HepG2 (cell line): ENCODE data around the gene RALB. TPM values are rescaled to one million over a fixed set of nuclear protein-coding genes. Genes with fewer than 3 reads are reported as not detected.

Experiments used
- HDAC2 ChIP-seq: sonication (generic); formaldehyde crosslinking; IDR thresholded peaks from 2 replicates; pipeline ENCODE4 v1.4.0; 2020; ENCODE audit warnings: missing genetic modification reagents
- HNRNPK ChIP-seq: fragments of 200-400 bp; formaldehyde crosslinking; IDR thresholded peaks from 2 replicates; pipeline ENCODE4 v1.6.1; 2018; ENCODE audit warnings: low read length, low read depth, moderate library complexity, mild to moderate bottlenecking; ENCODE audit not compliant: poor library complexity, severe bottlenecking
- NFKBIZ ChIP-seq: IDR thresholded peaks from 2 replicates; pipeline ENCODE4 v1.6.1; 2018; ENCODE audit warnings: missing genetic modification reagents, missing compliant biosample characterization
- SALL1 ChIP-seq: sonication (generic); formaldehyde crosslinking; IDR thresholded peaks from 2 replicates; pipeline ENCODE4 v1.8.0; 2022; ENCODE audit warnings: mild to moderate bottlenecking, missing genetic modification reagents
- TBX2 ChIP-seq: sonication (generic); formaldehyde crosslinking; IDR thresholded peaks from 2 replicates; pipeline ENCODE4 v1.5.0; 2020; ENCODE audit warnings: missing genetic modification reagents, mild to moderate bottlenecking, borderline replicate concordance
- YEATS2 ChIP-seq: sonication (generic); formaldehyde crosslinking; IDR thresholded peaks from 2 replicates; pipeline ENCODE4 v1.4.0; 2020; ENCODE audit warnings: missing genetic modification reagents, borderline replicate concordance
- ZBTB38 ChIP-seq: sonication (generic); formaldehyde crosslinking; IDR thresholded peaks from 2 replicates; pipeline ENCODE4 v1.5.1; 2020; ENCODE audit warnings: mild to moderate bottlenecking, missing genetic modification reagents
- ZFP36L2 ChIP-seq: sonication (generic); formaldehyde crosslinking; IDR thresholded peaks from 2 replicates; pipeline ENCODE4 v1.4.0; 2020; ENCODE audit warnings: missing genetic modification reagents
- ZNF160 ChIP-seq: sonication (generic); formaldehyde crosslinking; IDR thresholded peaks from 2 replicates; pipeline ENCODE4 v1.8.0; 2022; ENCODE audit warnings: mild to moderate bottlenecking, inconsistent platforms, missing genetic modification reagents
- ZNF83 ChIP-seq: sonication (generic); formaldehyde crosslinking; IDR thresholded peaks from 2 replicates; pipeline ENCODE4 v1.4.0; 2020; ENCODE audit warnings: missing genetic modification reagents, mild to moderate bottlenecking, borderline replicate concordance
- polyA plus RNA-seq, 8 experiments: library from polyadenylated mRNA; depleted of rRNA in 3 of 8; stranded (reverse) in 7 of 8; unstranded in 1 of 8; fragments of >200 nt; fragmentation: Illumina TruSeq in 4 of 8; extraction: Trizol in 4 of 8; gene quantifications; 2 replicates each; pipeline versions ENCODE4 v1.2.1 to v1.2.3, GENCODE V29; 2011 to 2016; ENCODE audit warnings: low read depth in 4 of 8, missing spikeins in 1 of 8, mixed read lengths in 1 of 8; ENCODE audit not compliant: insufficient read depth in 1 of 8
- total RNA-seq, 5 experiments: library from RNA; depleted of rRNA; stranded (reverse); fragments of >200 nt; fragmentation: Illumina TruSeq; extraction: Trizol; gene quantifications; 2 replicates each; pipeline ENCODE4 v1.2.3, GENCODE V29; 2016; ENCODE audit warnings: low read depth in 1 of 5
- TF ChIP-seq, protein P1 (sequence below), 2 experiments: fragments of 450-650 bp in 1 of 2; sonication (generic) in 1 of 2; formaldehyde crosslinking in 1 of 2; IDR thresholded peaks; 2 replicates each; pipeline versions ENCODE4 v1.6.1 to v1.8.0; 2016 to 2022; ENCODE audit warnings: antibody characterized with exemption in 1 of 2, mild to moderate bottlenecking in 1 of 2, missing genetic modification reagents in 1 of 2
- TF ChIP-seq, protein P2 (sequence below): sonication (generic); formaldehyde crosslinking; IDR thresholded peaks from 2 replicates; pipeline ENCODE4 v1.5.1; 2020; ENCODE audit warnings: missing genetic modification reagents, mild to moderate bottlenecking, borderline replicate concordance

Gene RALB
- total and polyA plus RNA-seq, 2 of the 13 experiments (the other 11 are each of a cell fraction or from before 2014, with no cell fraction given) = 37.8 to 43.2 TPM

DNA sequence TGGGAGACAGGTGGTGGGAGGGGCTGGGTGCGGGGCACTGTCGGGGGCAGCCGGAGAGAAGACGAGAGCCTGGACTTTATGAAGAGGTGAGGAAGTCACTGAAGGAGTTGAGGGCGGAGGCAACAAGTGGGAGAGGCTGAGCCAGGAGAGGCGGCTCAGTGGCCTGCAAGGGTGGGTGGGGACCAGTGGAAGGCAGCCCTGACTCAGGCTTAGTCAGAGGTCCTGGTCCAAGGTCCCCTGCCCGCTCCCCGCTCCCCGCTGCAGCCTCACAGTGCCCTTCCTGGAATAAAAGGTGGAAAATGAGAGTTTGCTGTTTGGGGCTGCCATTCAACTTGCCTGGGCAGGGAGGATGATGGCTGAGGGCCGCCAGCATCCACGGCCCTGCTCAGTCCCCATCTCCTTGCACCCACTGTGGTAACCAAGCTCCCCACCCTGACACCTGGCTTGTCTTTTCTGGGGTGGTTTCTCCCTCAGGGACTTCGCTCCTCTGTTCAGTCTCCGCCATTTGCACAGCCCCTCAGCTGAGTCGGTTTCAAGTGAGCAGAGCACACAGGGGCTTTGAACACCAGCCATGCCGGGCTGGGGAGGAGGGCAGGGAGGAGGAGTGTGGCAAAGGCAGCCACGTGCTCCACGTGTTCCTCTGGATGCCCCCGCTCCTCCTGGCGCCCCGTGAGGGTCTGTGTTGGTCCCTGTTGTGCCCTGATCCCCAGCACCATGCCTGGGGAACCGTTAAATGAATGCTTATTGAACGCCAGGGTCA lies 13.7 kb upstream of the RALB start (continued):
- TF ChIP-seq, protein P1, sequence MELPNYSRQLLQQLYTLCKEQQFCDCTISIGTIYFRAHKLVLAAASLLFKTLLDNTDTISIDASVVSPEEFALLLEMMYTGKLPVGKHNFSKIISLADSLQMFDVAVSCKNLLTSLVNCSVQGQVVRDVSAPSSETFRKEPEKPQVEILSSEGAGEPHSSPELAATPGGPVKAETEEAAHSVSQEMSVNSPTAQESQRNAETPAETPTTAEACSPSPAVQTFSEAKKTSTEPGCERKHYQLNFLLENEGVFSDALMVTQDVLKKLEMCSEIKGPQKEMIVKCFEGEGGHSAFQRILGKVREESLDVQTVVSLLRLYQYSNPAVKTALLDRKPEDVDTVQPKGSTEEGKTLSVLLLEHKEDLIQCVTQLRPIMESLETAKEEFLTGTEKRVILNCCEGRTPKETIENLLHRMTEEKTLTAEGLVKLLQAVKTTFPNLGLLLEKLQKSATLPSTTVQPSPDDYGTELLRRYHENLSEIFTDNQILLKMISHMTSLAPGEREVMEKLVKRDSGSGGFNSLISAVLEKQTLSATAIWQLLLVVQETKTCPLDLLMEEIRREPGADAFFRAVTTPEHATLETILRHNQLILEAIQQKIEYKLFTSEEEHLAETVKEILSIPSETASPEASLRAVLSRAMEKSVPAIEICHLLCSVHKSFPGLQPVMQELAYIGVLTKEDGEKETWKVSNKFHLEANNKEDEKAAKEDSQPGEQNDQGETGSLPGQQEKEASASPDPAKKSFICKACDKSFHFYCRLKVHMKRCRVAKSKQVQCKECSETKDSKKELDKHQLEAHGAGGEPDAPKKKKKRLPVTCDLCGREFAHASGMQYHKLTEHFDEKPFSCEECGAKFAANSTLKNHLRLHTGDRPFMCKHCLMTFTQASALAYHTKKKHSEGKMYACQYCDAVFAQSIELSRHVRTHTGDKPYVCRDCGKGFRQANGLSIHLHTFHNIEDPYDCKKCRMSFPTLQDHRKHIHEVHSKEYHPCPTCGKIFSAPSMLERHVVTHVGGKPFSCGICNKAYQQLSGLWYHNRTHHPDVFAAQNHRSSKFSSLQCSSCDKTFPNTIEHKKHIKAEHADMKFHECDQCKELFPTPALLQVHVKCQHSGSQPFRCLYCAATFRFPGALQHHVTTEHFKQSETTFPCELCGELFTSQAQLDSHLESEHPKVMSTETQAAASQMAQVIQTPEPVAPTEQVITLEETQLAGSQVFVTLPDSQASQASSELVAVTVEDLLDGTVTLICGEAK (IDR thresholded peaks at IDR 0.05) = no peak
- TF ChIP-seq, protein P1 (CRISPR knock-in tag; IDR thresholded peaks at IDR 0.05) = peak; percentile 47; the same call in 1 of the 2 replicates
- TF ChIP-seq HNRNPK (no peak), SALL1 (CRISPR knock-in tag) (peak; percentile 72), HDAC2 (CRISPR knock-in tag) (peak; percentile 22), YEATS2 (CRISPR knock-in tag) (0 out of 2 replicates have a peak, but pooled peaks have one; percentile 22), ZBTB38 (0 out of 2 replicates have a peak, but pooled peaks have one; percentile 19), ZNF160 (0 out of 2 replicates have a peak, but pooled peaks have one; percentile 31), ZNF83 (CRISPR knock-in tag) (no peak), ZFP36L2 (CRISPR knock-in tag) (no peak), NFKBIZ (CRISPR knock-in tag) (peak; percentile 34; the same call in 1 of the 2 replicates), TBX2 (CRISPR knock-in tag) (peak; percentile 55; the same call in 1 of the 2 replicates)
- TF ChIP-seq, protein P2, sequence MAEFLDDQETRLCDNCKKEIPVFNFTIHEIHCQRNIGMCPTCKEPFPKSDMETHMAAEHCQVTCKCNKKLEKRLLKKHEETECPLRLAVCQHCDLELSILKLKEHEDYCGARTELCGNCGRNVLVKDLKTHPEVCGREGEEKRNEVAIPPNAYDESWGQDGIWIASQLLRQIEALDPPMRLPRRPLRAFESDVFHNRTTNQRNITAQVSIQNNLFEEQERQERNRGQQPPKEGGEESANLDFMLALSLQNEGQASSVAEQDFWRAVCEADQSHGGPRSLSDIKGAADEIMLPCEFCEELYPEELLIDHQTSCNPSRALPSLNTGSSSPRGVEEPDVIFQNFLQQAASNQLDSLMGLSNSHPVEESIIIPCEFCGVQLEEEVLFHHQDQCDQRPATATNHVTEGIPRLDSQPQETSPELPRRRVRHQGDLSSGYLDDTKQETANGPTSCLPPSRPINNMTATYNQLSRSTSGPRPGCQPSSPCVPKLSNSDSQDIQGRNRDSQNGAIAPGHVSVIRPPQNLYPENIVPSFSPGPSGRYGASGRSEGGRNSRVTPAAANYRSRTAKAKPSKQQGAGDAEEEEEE (CRISPR knock-in tag) = 0 out of 2 replicates have a peak, but pooled peaks have one; percentile 84
